SHP77 (cell line): ENCODE results near the gene C14orf180.

Experiments used
- DNase-seq, 2 experiments: peaks; one replicate each; lab custom pipeline; 2025; lab: John Stamatoyannopoulos, UW

Gene C14orf180

DNA sequence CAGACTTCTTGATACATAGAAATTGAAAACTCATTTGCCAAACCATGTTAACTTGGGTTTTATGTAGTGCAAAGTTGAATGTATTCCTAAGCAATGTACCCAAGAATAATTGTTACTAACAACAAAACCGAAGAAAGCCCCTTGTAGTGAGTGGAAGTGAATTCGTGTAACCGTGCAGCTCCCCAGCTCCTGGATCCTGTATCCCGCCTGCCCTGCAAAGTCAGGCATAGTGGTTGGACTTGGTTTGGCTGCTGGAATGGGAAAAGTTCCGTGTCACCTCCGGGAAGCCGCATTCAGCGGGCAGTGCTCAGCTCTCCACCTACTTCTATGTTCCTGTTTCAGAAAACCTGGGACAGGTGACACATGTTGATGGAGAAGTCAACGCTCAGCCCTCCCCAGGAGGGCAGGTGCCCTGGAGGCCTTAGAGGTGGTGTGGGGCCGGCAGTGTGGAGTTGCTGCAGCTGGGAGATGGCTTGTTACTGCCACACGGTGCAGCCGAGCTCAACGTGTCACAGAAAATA lies 29.2 kb upstream of the C14orf180 start:
- no peak for DNase-seq

DNA sequence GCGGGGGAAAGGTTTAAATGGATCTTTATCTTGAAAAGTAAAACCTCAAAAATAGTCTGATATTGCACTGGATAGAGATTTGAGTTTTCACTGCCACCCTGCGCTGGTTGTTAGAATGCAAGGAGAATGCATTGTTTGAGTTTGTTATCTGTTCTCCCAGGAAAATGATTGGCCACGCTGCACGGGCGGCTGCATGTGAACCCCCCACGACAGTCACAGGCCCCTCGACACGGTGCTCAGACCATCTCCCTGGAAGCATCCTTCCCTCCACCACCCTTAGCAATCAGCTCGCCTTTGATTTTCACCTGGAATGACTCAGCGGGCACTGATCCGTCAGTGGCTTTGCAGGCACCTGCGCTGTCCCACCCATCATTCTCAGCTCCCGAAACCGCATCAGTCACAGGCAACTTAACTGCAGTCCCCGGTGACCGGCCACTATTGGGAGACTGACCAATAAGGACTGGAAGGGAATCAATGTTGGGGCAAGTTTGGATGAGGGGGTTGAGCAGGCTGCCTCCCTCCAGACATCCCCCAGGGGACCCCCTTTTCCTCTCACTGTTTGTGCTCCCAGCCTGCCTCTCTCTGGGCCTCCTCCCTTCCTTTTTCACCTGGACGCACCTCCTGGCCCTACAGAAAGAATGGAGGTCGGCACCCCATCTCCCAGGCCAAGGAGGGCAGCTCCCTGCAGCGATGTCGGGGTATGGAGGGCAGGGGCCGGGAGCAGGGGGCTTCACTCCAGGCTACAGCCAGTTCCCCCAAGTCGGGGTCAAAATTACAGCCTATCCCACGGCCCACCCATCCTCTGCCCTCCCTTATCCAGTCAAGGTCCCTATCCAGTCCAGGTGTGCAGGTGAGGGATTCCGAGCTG lies 28.5 kb upstream of the C14orf180 start:
- no peak for DNase-seq

DNA sequence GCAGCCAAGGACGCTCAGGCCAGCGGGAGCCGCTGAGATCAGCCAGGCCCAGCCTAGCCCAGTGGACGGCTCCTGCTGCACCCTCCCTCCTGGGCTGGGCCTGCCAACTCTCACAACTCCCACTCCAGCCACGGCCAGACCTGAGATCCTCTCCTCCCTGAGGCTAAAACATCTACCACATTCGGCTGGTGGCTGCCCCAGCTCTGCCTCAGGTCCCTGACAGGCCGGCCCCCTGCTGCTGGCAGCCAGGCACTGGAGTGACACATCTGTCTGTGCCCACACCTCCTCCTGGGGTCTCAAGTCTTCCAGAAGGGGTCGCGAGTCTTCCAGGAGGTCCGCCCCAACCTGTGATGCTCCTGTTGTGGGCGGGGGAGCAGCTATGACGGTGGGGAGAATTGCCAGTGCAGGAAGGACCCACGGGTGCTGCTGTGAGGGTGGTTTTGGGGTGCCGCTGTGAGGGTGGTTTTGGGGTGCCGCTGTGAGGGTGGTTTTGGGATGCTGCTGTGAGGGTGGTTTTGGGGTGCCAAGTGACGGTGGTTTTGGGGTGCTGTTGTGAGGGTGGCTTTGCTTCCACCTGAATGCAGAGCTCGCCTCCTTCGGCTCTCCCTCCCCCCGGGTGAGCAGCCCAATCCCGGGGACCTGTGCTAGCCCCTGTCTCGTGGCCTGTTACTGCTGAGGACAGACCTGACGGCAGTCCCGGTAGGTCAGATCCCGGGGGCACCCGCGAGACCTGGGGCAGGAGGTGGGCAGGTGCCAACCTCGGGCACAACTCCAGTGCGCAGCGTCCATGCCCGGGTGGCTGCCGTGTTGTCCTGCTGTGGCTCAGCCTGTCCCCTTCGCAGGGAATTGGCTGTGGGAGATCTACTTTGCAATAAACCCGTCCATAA lies 27.5 kb upstream of the C14orf180 start:
- DNase-seq = no peak

DNA sequence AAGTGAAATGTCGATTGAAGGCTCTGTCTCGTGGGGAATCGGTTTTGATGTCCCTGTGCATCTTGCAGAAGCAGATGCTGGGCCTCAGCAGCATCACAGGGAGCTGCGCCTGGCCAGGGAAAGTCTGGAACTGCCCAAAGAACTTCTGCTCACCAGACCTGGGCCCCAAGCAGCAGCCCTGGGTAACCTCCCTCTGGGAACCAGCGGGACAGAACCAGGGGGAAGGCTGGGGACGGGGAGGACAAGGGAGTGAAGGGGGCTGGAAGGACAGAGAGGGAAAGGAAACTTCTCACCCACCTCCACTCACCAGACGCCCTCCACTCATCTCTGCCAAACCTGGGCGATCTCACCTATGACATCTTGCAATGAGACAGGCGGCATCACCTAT lies 26.8 kb upstream of the C14orf180 start:
- no peak for DNase-seq

DNA sequence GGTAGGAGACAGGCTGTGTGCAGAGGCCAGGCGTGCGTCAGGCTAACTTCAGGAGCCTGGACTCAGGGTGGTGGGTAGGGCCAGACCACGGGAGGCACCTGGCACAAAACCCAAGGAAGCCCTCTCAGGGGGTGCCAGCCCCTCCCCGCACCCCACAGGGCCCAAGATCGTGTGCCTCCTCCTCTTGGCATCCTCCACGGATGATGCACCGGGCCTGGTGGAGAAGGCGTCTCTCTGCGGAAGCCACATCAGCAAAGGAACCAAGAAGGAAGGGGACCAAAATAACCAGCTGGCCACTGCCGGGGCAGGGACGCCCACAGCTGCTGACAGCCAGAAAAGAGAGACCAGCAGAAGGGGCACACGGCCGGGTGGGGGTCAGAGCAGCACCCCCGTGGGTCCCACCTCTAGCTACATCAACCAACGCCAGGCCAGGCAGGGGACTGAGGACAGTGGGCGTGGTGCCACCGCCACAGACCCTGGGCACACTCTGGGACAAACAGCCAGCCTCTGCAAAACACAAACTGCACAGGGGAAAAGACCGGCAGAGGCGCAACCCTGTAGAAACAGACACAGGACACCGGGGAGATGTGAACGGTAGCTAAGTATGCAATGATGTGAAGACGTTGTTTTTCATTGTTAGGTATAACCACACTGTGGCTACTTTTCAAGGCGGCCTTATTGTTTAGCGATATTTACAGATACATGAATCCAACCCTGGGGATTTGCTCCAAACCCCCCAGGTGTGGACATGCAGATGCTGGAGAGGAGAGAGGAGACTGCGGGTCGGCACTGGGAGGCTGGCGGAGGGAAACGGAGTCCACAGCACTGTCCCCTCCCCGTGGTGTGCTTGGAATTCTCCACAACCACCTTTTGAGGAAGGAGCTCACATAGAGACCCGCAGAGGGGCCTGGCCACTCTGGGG lies 26.1 kb upstream of the C14orf180 start:
- DNase-seq = no peak

DNA sequence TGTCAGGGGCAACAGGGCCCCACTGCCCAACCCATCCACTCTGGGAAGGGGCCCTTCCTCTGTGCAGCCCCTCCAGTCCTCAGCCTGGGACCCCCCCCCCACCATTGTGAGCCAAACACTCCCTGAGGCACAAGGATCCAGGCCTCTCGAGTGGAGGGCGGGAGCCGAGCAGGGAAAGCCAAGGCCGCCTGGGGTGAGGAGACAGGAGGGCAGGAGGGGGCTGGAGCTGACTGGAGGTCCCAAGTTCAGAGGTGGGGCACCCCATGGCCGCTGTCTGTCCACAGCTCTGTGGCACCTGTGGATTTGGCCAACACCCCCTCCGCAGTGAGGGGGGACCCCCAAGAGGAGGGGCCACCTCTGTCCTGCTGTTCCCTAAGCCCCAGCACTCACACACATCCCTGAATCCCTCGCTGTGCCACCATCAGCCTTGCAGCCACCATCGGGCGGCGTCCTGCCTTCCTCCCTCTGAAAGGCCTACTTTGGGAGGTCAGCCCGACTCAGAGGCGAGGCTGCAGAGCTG lies 25.4 kb upstream of the C14orf180 start:
- DNase-seq = no peak

DNA sequence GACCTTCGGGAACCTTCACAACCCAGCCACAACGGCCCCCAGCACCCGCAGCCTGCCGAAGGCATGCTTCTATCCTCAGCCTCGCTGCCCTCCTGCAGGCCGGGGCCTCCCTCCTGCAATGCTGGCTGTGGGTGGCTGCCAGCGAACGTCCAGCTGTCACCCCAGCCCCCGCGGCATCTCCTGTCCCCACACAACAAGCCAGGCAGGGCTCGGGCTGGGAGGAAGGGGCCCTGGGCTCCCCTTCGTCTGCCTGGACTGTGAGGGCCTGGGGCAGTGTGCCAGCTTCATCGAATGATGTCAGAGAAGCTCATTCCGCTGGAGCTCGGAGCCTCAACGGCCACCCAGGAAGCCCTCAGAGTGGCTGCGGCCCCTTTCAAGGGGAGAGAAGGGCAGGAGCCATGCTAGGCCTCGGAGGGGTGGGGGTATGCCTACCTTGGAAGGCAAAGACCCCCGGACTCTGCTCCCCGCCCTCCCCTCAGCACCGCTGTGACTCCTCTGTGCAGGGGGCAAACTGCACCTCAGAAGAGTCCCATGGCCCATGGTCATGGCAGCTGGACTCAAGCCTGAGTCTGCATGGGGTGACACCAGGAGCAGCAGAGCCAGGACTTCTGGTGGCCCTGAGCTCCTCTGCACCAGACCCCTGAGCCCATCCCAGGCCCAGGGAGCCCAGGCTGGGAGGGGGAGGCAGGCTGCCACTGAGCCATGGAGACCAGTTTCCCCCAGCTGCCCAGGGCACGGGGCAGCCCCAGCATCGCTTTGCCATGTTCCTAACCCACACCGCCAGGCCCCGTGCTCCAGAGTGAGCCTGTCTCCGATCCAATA lies 24.7 kb upstream of the C14orf180 start:
- DNase-seq = no peak

DNA sequence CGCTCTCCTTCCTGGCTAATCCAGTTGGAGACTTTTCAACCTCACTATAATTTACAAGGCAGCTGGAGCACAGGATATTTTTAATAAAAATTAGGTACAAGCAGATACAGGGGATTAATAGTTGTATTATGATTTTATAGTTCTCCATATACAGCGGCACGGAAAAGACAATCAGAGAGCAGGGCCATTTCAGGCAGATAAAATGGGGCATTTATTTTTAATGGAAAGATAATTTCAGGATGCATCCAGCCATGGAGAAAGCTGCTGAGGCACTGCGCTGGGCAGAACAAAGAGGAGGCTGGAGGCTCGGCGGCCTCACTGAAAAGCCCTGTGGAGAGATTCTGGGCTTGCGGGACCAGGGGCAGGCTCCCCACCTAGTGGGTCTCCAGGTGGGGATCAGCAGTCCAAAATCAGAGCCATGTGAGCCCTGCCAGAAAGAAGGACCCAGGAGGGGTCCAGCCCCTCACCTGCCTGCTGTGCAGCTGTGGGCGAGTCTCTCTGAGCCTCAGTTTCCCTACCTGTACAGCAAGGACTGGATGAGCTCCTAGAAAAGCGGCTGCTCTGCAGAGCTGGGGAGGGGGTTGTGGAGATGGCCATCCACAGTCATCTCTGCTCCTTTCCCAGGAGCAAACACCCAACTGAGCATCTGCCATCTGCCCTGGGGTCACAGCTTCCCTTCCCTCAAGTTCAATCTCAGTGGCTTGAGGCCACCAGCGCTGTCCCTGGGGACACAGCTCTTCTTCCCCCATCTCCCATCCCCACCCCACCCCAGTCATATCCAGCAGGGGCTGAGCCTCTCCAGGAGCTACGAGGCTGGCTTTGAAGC lies 23.9 kb upstream of the C14orf180 start:
- no peak for DNase-seq

DNA sequence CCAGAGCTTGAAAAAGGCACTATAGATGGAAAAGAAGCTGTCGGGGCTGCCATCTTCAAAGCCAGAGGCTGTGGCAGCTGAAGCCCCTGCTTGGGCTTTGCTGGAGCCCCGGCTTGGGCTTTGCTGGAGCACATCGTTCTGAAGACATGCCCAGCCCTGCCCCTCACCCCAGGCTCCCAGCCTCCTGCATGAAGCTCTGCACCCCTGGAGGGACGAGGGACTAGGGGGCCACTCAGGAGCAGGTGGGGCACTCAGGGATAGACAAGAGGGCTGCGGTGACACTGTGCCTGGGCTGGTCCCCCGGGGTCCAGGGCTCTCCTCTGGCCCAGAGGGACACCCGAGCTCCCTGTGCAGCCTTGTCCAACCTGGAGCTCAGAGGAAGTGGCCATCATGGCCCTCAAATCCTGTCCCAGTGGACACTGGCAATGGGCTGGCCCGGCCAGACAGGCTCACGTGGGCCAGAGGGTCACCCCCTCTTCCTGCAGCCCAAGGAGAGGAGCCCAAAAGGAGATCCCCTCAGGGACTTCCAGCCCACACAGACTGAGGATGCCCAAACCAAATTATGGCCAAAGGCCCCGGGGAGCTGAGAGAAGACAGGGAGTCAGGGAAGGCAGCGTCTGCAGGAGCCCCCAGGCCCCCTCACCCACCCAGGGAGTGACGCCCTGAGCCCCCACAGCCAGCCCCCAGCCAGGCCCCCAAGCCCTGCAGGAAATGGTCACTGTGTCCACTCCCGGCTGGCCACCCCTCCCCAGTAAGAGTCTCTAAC lies 23.1 kb upstream of the C14orf180 start:
- no peak for DNase-seq

DNA sequence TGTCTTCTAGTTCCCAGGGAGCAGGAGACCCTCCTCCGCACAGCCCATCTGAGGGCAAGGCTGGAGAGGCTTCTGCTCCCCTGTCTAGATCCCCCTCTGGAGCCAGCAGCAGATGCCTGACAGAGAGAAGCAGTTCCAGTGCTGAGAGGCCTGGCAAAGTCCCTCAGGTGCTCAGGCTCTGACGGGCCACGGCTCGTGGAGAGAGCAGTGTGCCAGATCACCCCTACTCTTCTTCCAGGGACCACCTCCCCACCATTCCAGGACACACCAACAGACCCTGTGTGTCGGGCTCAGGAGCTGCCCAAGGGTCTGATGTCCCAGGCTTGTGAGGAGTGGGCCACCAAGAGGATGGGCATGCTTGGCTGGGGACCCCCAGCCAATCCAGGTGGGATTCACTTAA lies 22.5 kb upstream of the C14orf180 start:
- no peak for DNase-seq

DNA sequence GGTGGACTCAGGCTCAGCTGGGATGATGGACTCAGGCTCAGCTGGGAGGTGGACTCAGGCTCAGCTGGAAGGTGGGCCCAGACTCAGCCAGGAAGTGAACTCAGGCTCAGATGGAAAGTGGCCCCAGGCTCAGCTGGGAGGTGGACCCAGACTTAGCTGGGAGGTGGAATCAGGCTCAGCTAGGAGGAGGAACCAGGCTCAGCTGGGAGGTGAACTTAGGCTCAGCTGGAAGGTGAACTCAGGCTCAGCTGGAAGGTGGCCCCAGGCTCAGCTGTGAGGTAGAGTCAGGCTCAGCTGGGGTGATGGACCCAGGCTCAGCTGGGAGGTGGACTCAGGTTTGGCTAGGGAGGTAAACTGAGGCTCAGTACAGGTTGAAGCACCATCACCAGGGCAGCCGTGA lies 21.8 kb upstream of the C14orf180 start:
- no peak for DNase-seq

DNA sequence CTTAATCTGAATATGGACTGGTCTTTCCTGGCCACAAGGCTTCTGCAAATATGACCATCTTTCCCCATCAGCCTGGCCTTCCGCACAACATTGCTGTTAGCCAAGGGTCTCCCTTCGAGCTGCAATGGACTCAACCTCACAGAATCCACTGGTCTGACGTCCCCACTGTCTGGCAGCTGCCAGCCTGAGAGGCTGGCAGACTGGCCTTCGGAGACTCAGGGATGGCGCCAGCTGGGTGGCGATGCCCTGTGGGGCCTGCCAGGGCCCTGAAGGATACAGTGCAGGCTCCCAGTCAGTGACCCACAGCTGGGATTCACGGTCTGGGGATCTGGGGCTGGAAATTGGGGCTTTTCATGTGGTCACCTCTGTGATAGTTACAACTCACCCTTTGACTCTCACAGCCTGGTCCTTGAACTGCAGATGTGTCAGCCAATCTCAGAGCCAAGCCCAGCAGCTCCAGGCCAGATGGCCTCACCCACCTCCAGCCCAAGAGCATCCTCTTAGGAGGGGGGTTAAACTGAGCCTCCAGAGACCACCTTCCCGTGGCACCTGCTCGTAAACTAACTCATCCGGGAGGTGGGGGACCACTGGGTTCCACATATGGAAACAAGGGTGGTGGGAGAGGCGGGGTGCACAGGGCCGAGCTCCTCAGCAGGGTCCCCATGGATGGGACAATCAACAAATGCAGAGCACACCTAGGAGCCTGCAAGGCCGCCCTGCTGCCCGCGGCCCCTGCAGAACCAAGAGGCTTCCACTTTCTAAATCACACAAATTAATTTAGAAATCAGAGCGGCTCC lies 21.1 kb upstream of the C14orf180 start:
- DNase-seq = no peak

DNA sequence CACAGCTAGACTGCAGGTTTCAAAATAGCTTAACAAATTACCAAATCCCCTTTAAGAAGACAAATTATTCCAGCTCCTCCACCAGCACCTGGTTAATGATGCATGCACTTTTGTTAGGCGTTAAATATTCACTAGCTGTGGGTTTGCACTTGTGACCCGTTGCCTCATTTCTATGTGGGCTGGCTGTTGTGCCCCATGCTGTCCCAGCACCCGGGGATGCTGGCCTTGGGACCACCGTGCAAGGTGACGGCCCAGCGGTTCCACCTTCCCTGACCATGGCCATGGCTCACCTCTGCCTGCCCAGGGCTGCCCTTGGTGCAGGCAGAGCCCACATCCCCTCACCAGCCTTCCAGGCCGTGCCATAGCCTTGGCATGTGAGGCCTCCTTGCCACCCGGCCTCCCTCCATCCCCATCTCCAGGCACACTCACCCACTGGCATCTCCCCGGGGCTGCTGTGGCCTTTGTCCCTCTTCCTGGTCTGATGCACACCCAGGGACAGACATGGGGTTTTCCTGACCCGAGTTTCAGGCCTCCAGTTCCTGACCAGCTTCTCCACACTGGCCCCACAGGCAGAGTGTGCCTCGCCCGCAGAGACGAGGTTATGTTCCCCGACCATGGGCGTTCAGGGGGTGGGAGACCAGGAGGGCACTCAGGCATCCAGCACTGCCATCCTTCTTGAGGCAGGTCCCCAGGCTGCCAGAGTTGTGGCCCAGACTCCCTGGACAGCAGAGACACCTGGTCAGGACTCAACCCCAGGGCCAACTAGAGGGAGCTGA lies 20.3 kb upstream of the C14orf180 start:
- no peak for DNase-seq

DNA sequence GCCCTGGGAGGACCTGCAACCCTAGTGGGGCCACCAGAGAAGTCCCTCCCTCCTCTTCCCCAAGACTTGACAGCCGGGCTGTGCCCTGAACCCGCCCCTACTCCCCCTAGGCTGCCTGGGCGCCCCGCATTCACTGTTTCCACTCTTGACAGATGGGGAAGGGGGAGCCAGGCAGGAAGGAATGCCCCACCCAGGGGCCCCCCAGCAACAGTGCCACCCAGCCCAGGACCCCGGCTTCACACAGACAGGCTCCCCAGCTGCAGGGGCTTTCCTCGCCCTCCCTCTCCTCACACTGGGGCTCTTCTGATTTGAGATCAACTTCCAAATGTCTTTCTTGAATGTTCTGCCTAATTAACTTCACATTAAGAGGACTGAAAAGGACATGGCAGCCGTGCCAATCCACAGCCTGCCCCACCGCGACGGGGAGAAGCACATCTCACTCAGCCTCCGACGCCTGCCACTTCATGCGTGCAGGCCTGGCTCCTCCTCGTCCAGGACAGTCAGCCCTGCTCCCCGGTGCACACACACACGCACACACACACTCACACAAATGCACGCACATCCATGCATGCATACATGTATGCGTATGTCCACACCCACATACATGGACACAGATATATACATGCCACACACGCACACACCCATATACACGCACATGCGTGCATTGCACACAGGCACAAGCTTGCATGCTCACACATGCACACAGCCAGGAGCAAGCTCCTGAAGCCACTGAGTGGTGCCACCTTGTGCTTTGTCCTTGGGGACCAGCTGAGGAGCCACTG lies 19.6 kb upstream of the C14orf180 start:
- DNase-seq = no peak

DNA sequence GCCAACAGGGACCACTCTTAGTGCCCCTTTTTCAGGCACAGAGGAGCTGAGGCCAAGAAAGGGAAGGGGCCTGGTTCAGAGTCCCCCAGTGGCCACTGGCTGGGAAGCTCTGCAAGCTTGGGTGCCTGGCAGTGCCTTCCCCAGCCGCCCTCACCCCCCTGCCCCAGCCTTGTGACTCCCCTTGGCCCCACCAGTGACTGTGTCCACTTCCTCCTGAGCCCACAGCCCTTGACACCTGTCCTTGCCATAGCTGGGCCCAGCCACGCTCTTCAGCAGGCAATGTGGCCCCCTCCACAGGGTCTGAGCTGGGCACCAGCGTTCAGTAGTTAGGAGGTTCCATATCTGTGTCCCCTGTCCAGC lies 19.0 kb upstream of the C14orf180 start:
- no peak for DNase-seq

DNA sequence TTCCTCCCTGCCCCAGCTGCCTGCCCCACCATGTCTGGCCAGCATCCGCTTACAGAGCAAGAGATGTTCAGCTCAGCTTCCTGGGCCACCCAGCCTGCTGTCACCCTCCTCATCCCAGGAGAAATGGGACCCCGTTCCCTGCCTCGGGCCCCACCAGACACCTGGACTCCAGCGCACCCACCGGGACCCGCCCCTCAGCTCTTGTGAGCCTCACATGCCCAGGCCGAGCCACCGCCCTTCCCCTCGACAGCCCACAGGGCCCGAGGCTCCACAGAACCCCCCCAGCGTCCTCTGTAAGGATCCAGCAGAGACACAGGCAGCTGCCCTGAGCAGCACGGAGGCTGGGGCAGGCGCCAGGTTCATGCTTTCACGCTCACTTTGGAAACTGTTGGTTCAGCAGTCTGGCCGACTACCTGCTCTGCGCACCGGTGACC lies 18.4 kb upstream of the C14orf180 start:
- no peak for DNase-seq
